A673 (cell line): Measurements from ENCODE around the gene IER5L. TPM values are rescaled to one million over a fixed set of nuclear protein-coding genes. Genes with fewer than 3 reads are reported as not detected.

Experiments
- BruUV-seq: library from RNA; stranded (reverse); fragments of 400-500 nt; replicated peaks from 2 replicates; lab custom pipeline; 2021; lab: Mats Ljungman, UMichigan
- CTCF ChIA-PET: fragments of 300-600 bp; sonication (Branson Sonifier 250); formaldehyde crosslinking; loops from one replicate; lab custom pipeline; 2022; ENCODE audit warnings: antibody characterized with exemption; lab: Charles Lee
- POLR2A ChIA-PET: fragments of 300-600 bp; sonication (Branson Sonifier 250); formaldehyde crosslinking; loops from one replicate; lab custom pipeline; 2022; ENCODE audit warnings: antibody characterized with exemption; ENCODE audit not compliant: low non-redundant PET; lab: Charles Lee
- DNase-seq: peaks from one replicate; pipeline ENCODE4 v3.0.0-alpha.2; 2015; ENCODE audit warnings: low spot score
- H3K27ac ChIP-seq: fragments of 200-600 bp; sonication (generic); 2 replicates; pipeline ENCODE4 v1.5.1; 2016; ENCODE audit warnings: mixed run types, low read depth, mild to moderate bottlenecking, mixed read lengths, antibody characterized with exemption, low read length; ENCODE audit not compliant: poor library complexity, severe bottlenecking
- H3K27me3 ChIP-seq: fragments of 200-600 bp; sonication (generic); replicated peaks from 2 replicates; pipeline ENCODE4 v1.6.1; 2017; ENCODE audit warnings: mixed run types, low read depth, mild to moderate bottlenecking, mixed read lengths, antibody characterized with exemption, low read length; ENCODE audit not compliant: insufficient read depth, poor library complexity
- H3K36me3 ChIP-seq: fragments of 200-600 bp; sonication (generic); 2 replicates; pipeline ENCODE4 v1.6.1; 2016; ENCODE audit warnings: mixed run types, mild to moderate bottlenecking, mixed read lengths, antibody characterized with exemption, low read length; ENCODE audit not compliant: insufficient read depth, poor library complexity, severe bottlenecking
- H3K4me1 ChIP-seq: fragments of 200-600 bp; sonication (generic); 2 replicates; pipeline ENCODE4 v1.6.1; 2017; ENCODE audit warnings: mixed run types, mild to moderate bottlenecking, mixed read lengths, antibody characterized with exemption, low read length; ENCODE audit not compliant: insufficient read depth, poor library complexity, severe bottlenecking
- H3K4me3 ChIP-seq: fragments of 200-600 bp; sonication (generic); 2 replicates; pipeline ENCODE4 v1.5.1; 2016; ENCODE audit warnings: low read depth, mixed run types, mild to moderate bottlenecking, mixed read lengths, low read length; ENCODE audit not compliant: poor library complexity, severe bottlenecking
- H3K9me3 ChIP-seq: fragments of 200-600 bp; sonication (generic); 2 replicates; pipeline ENCODE4 v1.6.1; 2016; ENCODE audit warnings: mixed run types, low read depth, mild to moderate bottlenecking, mixed read lengths, antibody characterized with exemption, low read length; ENCODE audit not compliant: poor library complexity, severe bottlenecking
- CTCF ChIP-seq: fragments of 300-800, 200-600 bp; sonication (generic); conservative IDR thresholded peaks from 2 replicates; pipeline ENCODE4 v1.5.1; 2017; ENCODE audit warnings: low read depth, mild to moderate bottlenecking, antibody characterized with exemption, low read length, moderate library complexity, mixed read lengths
- EZH2 ChIP-seq: fragments of 200-600 bp; sonication (generic); IDR thresholded peaks from 2 replicates; pipeline ENCODE4 v1.6.1; 2017; ENCODE audit warnings: borderline replicate concordance, low read depth, mild to moderate bottlenecking, mixed read lengths, antibody characterized with exemption, low read length; ENCODE audit not compliant: poor library complexity, severe bottlenecking
- intact Hi-C: fragments of 100-400 bp; cut with micrococcal nuclease; formaldehyde crosslinking; loops from one replicate; pipeline ENCODE4 v1.10.0; 2022; ENCODE audit not compliant: unreplicated experiment
- total RNA-seq: library from RNA; stranded (reverse); gene quantifications from 2 replicates; pipeline ENCODE4 v1.2.3, GENCODE V29; 2021

IER5L gene
- total RNA-seq, 1 experiment from 2014 or later = 14.0 TPM

GRCh38 chr9:129141066-129142041 lies 36.7 kb downstream of the IER5L start:
- no TSS peak for BruUV-seq
- peak overlapping the region; percentile 100 for H3K27ac ChIP-seq
- CTCF ChIA-PET = interaction anchor here (1.0 to 2.6 kb wide), 3 partner anchors 10 to 499 kb away, joined by 3 to 12 read pairs (median 10); no protein-coding TSS in a partner anchor
- POLR2A ChIA-PET = no interaction called here
- TF ChIP-seq EZH2 (no peak), CTCF (no peak)
- no peak overlapping the region for H3K4me3 ChIP-seq
- H3K36me3 ChIP-seq = peaks cover 25% of the 10 kb centered on the region
- H3K27me3 ChIP-seq = no peaks in the 10 kb centered on the region
- intact Hi-C loops = loop anchor here (2.0 to 10.0 kb wide), 2 partner anchors 33 to 193 kb away; no protein-coding TSS in a partner anchor
- H3K9me3 ChIP-seq = no peaks in the 10 kb centered on the region
- peaks cover 49% of the 10 kb centered on the region for H3K4me1 ChIP-seq
- DNase-seq = peak; percentile 69

GRCh38 chr9:129140397-129141065 lies 37.5 kb downstream of the IER5L start:
- ChIA-PET CTCF (interaction anchor here (0.7 to 2.9 kb wide), 9 partner anchors 9 to 597 kb away, joined by 3 to 40 read pairs (median 4); partner anchors contain the start of gene NTMT1), POLR2A (interaction anchor here (0.6 to 0.7 kb wide), 3 partner anchors 31 to 500 kb away, joined by 3 to 12 read pairs (median 4); no protein-coding TSS in a partner anchor)
- no peaks in the 10 kb centered on the region for H3K27me3 ChIP-seq
- TF ChIP-seq CTCF (no peak), EZH2 (no peak)
- H3K9me3 ChIP-seq = no peaks in the 10 kb centered on the region
- peaks cover 49% of the 10 kb centered on the region for H3K4me1 ChIP-seq
- intact Hi-C loops = loop anchor here (2.0 to 10.0 kb wide), 2 partner anchors 34 to 194 kb away; no protein-coding TSS in a partner anchor
- peak overlapping the region; percentile 100 for H3K27ac ChIP-seq
- peak overlapping the region; percentile 41 for H3K4me3 ChIP-seq
- BruUV-seq = TSS peak; percentile 94
- peaks cover 30% of the 10 kb centered on the region for H3K36me3 ChIP-seq
- peak; percentile 79 for DNase-seq

DNA sequence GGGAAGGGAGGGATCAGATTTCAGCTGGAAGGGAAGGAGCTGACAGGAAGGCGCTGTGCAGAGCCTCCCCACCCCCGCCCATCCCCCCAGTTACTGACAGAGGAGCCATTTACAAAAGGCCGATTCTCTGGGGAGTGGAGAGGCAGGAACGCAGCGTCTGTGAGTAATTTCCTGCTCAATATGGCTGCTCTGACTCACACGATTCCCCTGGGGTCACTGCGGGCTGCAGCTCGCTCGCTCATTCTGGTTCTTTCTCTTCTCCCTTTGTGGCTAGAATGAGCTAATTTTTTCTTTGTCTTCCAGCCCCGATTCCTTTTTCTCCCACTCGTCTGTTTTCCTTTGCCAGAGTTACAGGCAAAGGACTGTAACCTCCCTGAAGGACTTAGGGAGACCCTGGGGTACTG lies 38.1 kb downstream of the IER5L start:
- Histone ChIP-seq H3K4me3 (peak overlapping the region; percentile 41), H3K4me1 (peaks cover 49% of the 10 kb centered on the region), H3K9me3 (no peaks in the 10 kb centered on the region), H3K36me3 (peaks cover 33% of the 10 kb centered on the region), H3K27ac (peak overlapping the region; percentile 100), H3K27me3 (no peaks in the 10 kb centered on the region)
- POLR2A ChIA-PET = interaction anchor here (0.6 to 0.7 kb wide), 4 partner anchors 10 to 500 kb away, joined by 3 to 12 read pairs (median 4); no protein-coding TSS in a partner anchor
- DNase-seq = peak; percentile 100
- BruUV-seq = no TSS peak
- CTCF ChIA-PET = interaction anchor here (0.7 to 2.9 kb wide), 10 partner anchors 8 to 597 kb away, joined by 3 to 40 read pairs (median 4); partner anchors contain the start of gene NTMT1
- no peak for TF ChIP-seq CTCF
- no peak for TF ChIP-seq EZH2
- intact Hi-C loops = loop anchor here (1.0 to 10.0 kb wide), 5 partner anchors 35 to 647 kb away; no protein-coding TSS in a partner anchor
